Endothelial cell (in vitro differentiated cells): ENCODE results near the gene NIT1. TPM values are rescaled to one million over a fixed set of nuclear protein-coding genes. Genes with fewer than 3 reads are reported as not detected.

Experiments
- DNase-seq: peaks from one replicate; pipeline ENCODE4 v3.0.0; 2021; ENCODE audit warnings: low spot score
- H3K27ac Mint-ChIP-seq: one replicate; pipeline ENCODE4 v1.8.0; 2021; ENCODE audit warnings: mixed read lengths, inconsistent platforms; ENCODE audit not compliant: unreplicated experiment
- H3K27me3 Mint-ChIP-seq: one replicate; pipeline ENCODE4 v1.8.0; 2021; ENCODE audit warnings: mild to moderate bottlenecking, moderate library complexity, mixed read lengths, inconsistent platforms; ENCODE audit not compliant: unreplicated experiment
- H3K36me3 Mint-ChIP-seq: one replicate; pipeline ENCODE4 v1.8.0; 2021; ENCODE audit warnings: mild to moderate bottlenecking, low read depth, mixed read lengths, inconsistent platforms; ENCODE audit not compliant: unreplicated experiment
- H3K4me1 Mint-ChIP-seq: one replicate; pipeline ENCODE4 v1.8.0; 2021; ENCODE audit warnings: mild to moderate bottlenecking, mixed read lengths, inconsistent platforms; ENCODE audit not compliant: unreplicated experiment
- H3K4me3 Mint-ChIP-seq: one replicate; pipeline ENCODE4 v1.8.0; 2021; ENCODE audit warnings: mild to moderate bottlenecking, mixed read lengths, inconsistent platforms; ENCODE audit not compliant: unreplicated experiment
- H3K9me3 Mint-ChIP-seq: one replicate; pipeline ENCODE4 v1.8.0; 2021; ENCODE audit warnings: mixed read lengths, inconsistent platforms; ENCODE audit not compliant: unreplicated experiment
- CTCF ChIP-seq: fragments of 200-600 bp; sonication (generic); IDR thresholded peaks from one replicate; pipeline ENCODE4 v1.5.0; 2021; ENCODE audit warnings: antibody characterized with exemption; ENCODE audit not compliant: unreplicated experiment
- total RNA-seq: library from RNA; stranded (reverse); fragmentation: NEBNext Ultra II Directional; extraction: Animal tissue kit (Norgen Biotek cat#: 25700); gene quantifications from one replicate; pipeline ENCODE4 v1.2.1, GENCODE V29; 2021; ENCODE audit not compliant: unreplicated experiment

The NIT1 gene
- total RNA-seq, 1 donor from 2014 or later: 20.5 TPM

- H3K4me1 Mint-ChIP-seq: peaks cover 63% of the 10 kb centered on the region
- no peaks in the 10 kb centered on the region for H3K9me3 Mint-ChIP-seq
- peaks cover 59% of the 10 kb centered on the region for H3K36me3 Mint-ChIP-seq
- peaks cover 7% of the 10 kb centered on the region for H3K27me3 Mint-ChIP-seq
- H3K27ac Mint-ChIP-seq: no peak overlapping the region
- TF ChIP-seq CTCF: no peak
- no peak for DNase-seq
- peak overlapping the region; percentile 79 for H3K4me3 Mint-ChIP-seq
Measured at GRCh38 chr1:161122967-161123366, 5.1 kb downstream of the NIT1 start.

GRCh38 chr1:161127649-161128048 is 9.7 kb downstream of the NIT1 start:
- Mint-ChIP-seq H3K9me3 (no peaks in the 10 kb centered on the region), H3K4me1 (peaks cover 61% of the 10 kb centered on the region), H3K27me3 (peaks cover 12% of the 10 kb centered on the region), H3K27ac (peak overlapping the region; percentile 10), H3K4me3 (peak overlapping the region; percentile 83), H3K36me3 (peaks cover 48% of the 10 kb centered on the region)
- DNase-seq: no peak
- TF ChIP-seq CTCF: no peak

GRCh38 chr1:161128591-161129420 is 10.9 kb downstream of the NIT1 start:
- peaks cover 7% of the 10 kb centered on the region for H3K27me3 Mint-ChIP-seq
- peaks cover 44% of the 10 kb centered on the region for H3K36me3 Mint-ChIP-seq
- H3K9me3 Mint-ChIP-seq: no peaks in the 10 kb centered on the region
- peak overlapping the region; percentile 96 for H3K4me3 Mint-ChIP-seq
- no peak for TF ChIP-seq CTCF
- peak overlapping the region; percentile 54 for H3K27ac Mint-ChIP-seq
- no peak for DNase-seq
- peaks cover 57% of the 10 kb centered on the region for H3K4me1 Mint-ChIP-seq

- Mint-ChIP-seq H3K9me3 (no peaks in the 10 kb centered on the region), H3K4me1 (peaks cover 60% of the 10 kb centered on the region), H3K27ac (peak overlapping the region; percentile 80), H3K4me3 (peak overlapping the region; percentile 96), H3K27me3 (peaks cover 7% of the 10 kb centered on the region), H3K36me3 (peaks cover 36% of the 10 kb centered on the region)
- no peak for DNase-seq
- TF ChIP-seq CTCF: no peak
Measured at GRCh38 chr1:161130266-161130665, 12.4 kb downstream of the NIT1 start.
